Fibroblast of mammary gland (primary cell): ENCODE measurements around the gene ULK4.

Source experiments
- DNase-seq: peaks from one replicate; pipeline ENCODE4 v3.0.0-alpha.2; 2010; ENCODE audit warnings: low read depth
- H3K4me3 ChIP-seq: 2 replicates; pipeline ENCODE4 v1.5.1; 2011; ENCODE audit warnings: low read depth, mild to moderate bottlenecking, low read length, moderate library complexity; ENCODE audit not compliant: control insufficient read depth
- CTCF ChIP-seq: conservative IDR thresholded peaks from 2 replicates; pipeline ENCODE4 v1.5.1; 2011; ENCODE audit warnings: low read depth, low read length, inconsistent platforms; ENCODE audit not compliant: control insufficient read depth, insufficient read depth

ULK4 gene

DNA sequence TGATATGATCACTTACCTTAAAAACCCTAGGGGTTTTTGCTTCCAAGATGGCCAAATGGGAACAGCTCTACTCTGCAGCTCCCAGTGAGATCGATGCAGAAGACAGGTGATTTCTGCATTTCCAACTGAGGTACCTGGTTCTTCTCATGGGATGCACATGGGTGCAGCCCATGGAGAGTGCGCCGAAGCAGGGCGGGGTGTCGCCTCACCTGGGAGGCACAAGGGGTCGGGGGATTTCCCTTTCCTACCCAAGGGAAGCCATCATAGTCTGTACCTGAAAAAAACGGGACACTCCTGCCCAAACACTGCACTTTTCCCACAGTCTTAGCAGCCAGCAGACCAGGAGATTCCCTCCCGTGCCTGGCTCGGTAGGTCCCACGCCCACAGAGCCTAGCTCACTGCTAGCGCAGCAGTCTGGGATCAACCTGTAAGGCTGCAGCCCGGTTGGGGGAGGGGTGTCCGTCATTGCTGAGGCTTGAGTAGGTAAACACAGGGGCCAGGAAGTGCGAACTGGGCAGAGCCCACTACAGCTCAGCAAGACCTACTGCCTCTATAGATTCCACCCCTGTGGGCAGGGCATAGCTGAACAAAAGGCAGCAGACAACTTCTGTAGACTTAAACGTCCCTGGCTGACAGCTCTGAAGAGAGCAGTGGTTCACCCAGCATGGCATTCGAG, 684.0 kb downstream of the ULK4 start:
- no peak for TF ChIP-seq CTCF
- no peak for DNase-seq
- H3K4me3 ChIP-seq: no peak overlapping the region

DNA sequence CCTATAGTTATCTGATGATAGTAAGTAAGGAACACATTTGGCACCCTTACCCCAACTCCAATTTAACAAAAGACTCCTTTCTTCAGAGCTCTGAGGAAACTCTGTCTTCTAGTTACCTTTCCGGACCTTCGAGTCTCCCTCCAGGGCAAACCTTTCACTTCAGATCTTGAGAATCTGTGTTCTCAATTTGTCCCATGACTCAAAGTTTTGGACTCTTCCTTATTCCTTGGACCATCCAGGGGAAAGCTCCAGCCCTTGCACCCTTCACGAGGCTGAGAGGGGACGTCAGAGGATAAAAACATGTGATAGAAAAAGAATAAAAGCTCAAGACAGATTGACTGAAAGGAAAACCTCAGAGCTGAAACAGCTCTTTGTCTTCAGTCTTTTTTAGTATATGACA, 685.7 kb downstream of the ULK4 start:
- no peak overlapping the region for H3K4me3 ChIP-seq
- no peak for TF ChIP-seq CTCF
- no peak for DNase-seq

DNA sequence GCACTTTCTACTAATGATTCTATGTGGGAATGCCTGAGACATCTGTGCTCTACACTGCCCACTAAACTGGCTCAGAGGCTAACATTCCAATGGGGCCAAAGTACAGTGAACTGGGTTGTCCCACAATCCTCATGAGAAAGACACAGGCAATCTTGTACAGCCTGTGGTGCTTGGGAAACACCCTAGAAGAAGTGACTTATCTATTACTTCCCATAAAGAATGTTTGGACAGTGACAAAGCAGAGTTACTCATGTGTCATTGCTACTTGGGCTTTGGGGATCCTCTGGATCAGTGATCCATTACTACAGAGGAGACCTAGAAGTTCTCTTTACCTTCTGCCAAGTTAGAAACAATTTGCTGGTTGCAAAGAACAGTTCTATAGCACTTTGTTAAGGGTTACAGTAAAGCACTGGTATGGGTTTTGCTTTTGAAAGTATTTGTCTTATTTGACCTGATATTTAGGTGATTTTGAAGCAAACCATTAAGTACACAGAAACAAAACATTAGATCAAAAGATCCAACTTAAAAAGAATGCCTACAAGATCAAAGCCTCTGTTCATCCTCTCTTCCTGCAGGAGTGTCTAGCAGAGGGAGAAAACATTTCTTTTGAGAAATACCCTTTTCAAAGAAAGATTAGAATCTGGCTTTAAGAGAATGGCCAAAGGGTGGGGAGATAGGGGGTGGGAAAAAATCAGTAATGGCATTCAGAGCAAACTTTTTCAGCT, 686.8 kb downstream of the ULK4 start:
- peak; percentile 86 for DNase-seq
- TF ChIP-seq CTCF: no peak
- H3K4me3 ChIP-seq: no peak overlapping the region

DNA sequence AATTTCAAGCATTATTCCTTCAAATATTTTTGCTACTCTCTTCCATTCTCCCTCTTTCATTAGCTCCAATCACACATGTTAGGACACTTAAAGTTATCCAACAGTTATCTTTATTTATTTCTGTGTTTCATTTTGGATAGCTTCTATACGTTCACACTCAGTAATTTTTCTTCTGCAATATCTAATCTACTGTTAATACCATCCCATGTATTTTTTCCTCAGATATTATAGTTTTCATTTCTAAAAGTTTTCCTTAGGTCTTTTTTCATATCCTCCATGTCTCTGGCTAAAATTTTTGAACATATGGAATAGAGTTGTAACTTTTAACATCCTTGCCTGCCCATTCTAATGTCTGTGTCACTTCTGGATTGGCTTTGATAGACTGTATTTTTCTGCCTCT, 689.2 kb downstream of the ULK4 start:
- no peak overlapping the region for H3K4me3 ChIP-seq
- TF ChIP-seq CTCF: no peak
- no peak for DNase-seq

GRCh38 chr3:41267975-41268640, 693.8 kb downstream of the ULK4 start:
- no peak for TF ChIP-seq CTCF
- H3K4me3 ChIP-seq: no peak overlapping the region
- DNase-seq: peak; percentile 98

GRCh38 chr3:41265823-41266273, 696.1 kb downstream of the ULK4 start:
- no peak overlapping the region for H3K4me3 ChIP-seq
- no peak for TF ChIP-seq CTCF
- peak; percentile 88 for DNase-seq
